Suprapubic skin (tissue), 4 donors: Measurements from ENCODE around the gene NFIL3.

ENCODE experiments used
- CTCF ChIP-seq, 2 donors: fragments of 200-600 bp in 1 of 2; fragments of 450-650 bp in 1 of 2; sonication (generic) in 1 of 2; IDR thresholded peaks; one replicate each; pipeline ENCODE4 v1.5.1; 2016 to 2019; ENCODE audit warnings: antibody characterized with exemption in 2 of 2, mild to moderate bottlenecking in 1 of 2, moderate library complexity in 1 of 2
- EP300 ChIP-seq: sonication (generic); formaldehyde crosslinking; IDR thresholded peaks from one replicate; pipeline ENCODE4 v1.6.1; 2017; ENCODE audit warnings: antibody characterized with exemption
- POLR2A ChIP-seq, 2 donors: fragments of 450-650 bp; IDR thresholded peaks; one replicate each; pipeline ENCODE4 v1.6.1; 2017; ENCODE audit warnings: antibody characterized with exemption in 2 of 2, mild to moderate bottlenecking in 2 of 2, moderate library complexity in 2 of 2
- POLR2AphosphoS5 ChIP-seq, 3 donors: sonication (generic); formaldehyde crosslinking; IDR thresholded peaks; one replicate each; pipeline ENCODE4 v1.6.1; 2017; ENCODE audit warnings: antibody characterized with exemption in 3 of 3

GRCh38 chr9:91419222-91420191 lies 4.1 kb downstream of the NFIL3 start:
- TF ChIP-seq EP300 (no peak), POLR2A (IDR thresholded peaks at IDR 0.05) (peak in 1 of 2 donors; percentile 30), CTCF (IDR thresholded peaks at IDR 0.05) (no peak), POLR2AphosphoS5 (IDR thresholded peaks at IDR 0.05) (peak; percentile 59 to 94 (median 62))
